ENCODE data around the gene VARS2. TPM values are rescaled to one million over a fixed set of nuclear protein-coding genes. Genes with fewer than 3 reads are reported as not detected.

Gene VARS2
- total RNA-seq, 1 experiment from 2014 or later = 39.8 TPM

DNA sequence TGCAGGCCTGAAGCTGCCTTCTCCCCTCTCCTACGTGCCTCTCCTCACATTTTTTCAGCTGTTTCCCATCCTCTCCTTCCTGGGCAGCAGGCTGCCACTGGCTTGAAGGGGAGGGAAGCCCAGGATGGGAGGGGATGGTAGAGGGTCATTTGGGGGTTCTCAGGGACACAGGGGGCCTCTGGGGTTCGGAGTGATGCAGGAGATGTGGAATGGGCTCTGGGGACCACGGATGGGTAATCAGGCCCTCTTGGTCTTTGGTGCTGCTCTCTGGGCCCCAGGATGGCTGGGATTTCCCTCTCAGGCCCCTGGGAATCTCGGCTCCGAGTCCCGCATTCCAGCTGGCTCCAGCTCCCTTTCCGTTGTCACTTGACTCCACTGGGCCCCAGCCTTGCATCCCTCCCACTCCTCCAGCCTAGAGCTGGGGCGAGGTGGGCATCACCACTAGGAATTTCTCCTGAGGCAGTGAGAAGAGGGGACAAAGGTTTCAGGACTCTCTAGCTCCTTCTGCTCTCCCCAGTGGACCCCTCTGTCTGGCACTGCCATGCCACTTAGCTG is 31.8 kb upstream of the VARS2 start:
- H2AFZ ChIP-seq (ENCODE audit: low read depth, low read length, poor library complexity, severe bottlenecking) = no peak overlapping the region
- POLR2A ChIA-PET = interaction anchor here (0.6 to 2.2 kb wide), 11 partner anchors 8 to 267 kb away, joined by 3 to 9 read pairs (median 5); partner anchors contain the start of gene IER3

More for the DNA sequence above, 31.8 kb upstream of the VARS2 start:
- ATAC-seq = no peak
- CTCF ChIA-PET = interaction anchor here (0.8 to 3.1 kb wide), 10 partner anchors 24 to 205 kb away, joined by 3 to 16 read pairs (median 3); partner anchors contain the start of gene VARS2
- Histone ChIP-seq H3K4me2 (ENCODE audit: low read length) (peak overlapping the region; percentile 99), H3K4me1 (ENCODE audit: control insufficient read depth in 1 of 2, insufficient read depth in 2 of 2, low read length in 2 of 2) (peaks cover 44 to 65% of the 10 kb centered on the region in 2 experiments), H3K27ac (ENCODE audit: low read depth, low read length) (peak overlapping the region; percentile 99), H3K4me3 (replicated peaks in 1 of 2; ENCODE audit: low read depth in 1 of 2, low read length in 2 of 2) (peak overlapping the region; percentile 83 to 87), H3K36me3 (ENCODE audit: control insufficient read depth in 1 of 2, insufficient read depth in 2 of 2, low read length in 2 of 2) (no peaks in the 10 kb centered on the region), H3K9me3 (ENCODE audit: control insufficient read depth in 1 of 2, insufficient read depth in 1 of 2, low read depth in 1 of 2, low read length in 2 of 2) (no peaks in the 10 kb centered on the region), H3K27me3 (ENCODE audit: insufficient read depth, low read length) (no peaks in the 10 kb centered on the region), H3K9me2 (ENCODE audit: insufficient read depth) (no peaks in the 10 kb centered on the region), H4K20me1 (ENCODE audit: insufficient read depth) (no peaks in the 10 kb centered on the region), H3K79me2 (ENCODE audit: insufficient read depth, low read length) (peaks cover 43% of the 10 kb centered on the region), H3K9ac (ENCODE audit: low read length) (peak overlapping the region; percentile 92)
- DNase-seq (ENCODE audit: low read depth, low spot score) = no peak
- BruUV-seq (replicated peaks) = no TSS peak
- intact Hi-C loops (cut with micrococcal nuclease) = no loop called here
- TF ChIP-seq CEBPB (IDR thresholded peaks at IDR 0.05; ENCODE audit: low read depth) (no peak), POLR2AphosphoS5 (IDR thresholded peaks at IDR 0.05; ENCODE audit: low read depth, low read length) (no peak), EGR1 (IDR thresholded peaks at IDR 0.05; ENCODE audit: low read depth) (no peak), ZFX (IDR thresholded peaks at IDR 0.05) (no peak), CBX3 (IDR thresholded peaks at IDR 0.05; ENCODE audit: low read depth) (no peak), POLR2A (IDR thresholded peaks at IDR 0.05; ENCODE audit: borderline replicate concordance, extremely low read depth, insufficient read depth, insufficient read length) (no peak), RAD21 (IDR thresholded peaks at IDR 0.05; ENCODE audit: low read depth) (no peak), ZNF274 (IDR thresholded peaks at IDR 0.05; ENCODE audit: low read depth, low read length) (no peak), FOSL1 (IDR thresholded peaks at IDR 0.05; ENCODE audit: low read depth) (no peak), SIN3A (IDR thresholded peaks at IDR 0.05; ENCODE audit: low read depth) (no peak), ELF1 (IDR thresholded peaks at IDR 0.05; ENCODE audit: borderline replicate concordance, low read depth) (no peak), EZH2 (IDR thresholded peaks at IDR 0.05) (no peak), SRF (IDR thresholded peaks at IDR 0.05; ENCODE audit: low read depth) (no peak), TCF7L2 (IDR thresholded peaks at IDR 0.05; ENCODE audit: borderline replicate concordance, extremely low read depth, insufficient read depth, insufficient read length) (no peak)
- TF ChIP-seq, protein P1, sequence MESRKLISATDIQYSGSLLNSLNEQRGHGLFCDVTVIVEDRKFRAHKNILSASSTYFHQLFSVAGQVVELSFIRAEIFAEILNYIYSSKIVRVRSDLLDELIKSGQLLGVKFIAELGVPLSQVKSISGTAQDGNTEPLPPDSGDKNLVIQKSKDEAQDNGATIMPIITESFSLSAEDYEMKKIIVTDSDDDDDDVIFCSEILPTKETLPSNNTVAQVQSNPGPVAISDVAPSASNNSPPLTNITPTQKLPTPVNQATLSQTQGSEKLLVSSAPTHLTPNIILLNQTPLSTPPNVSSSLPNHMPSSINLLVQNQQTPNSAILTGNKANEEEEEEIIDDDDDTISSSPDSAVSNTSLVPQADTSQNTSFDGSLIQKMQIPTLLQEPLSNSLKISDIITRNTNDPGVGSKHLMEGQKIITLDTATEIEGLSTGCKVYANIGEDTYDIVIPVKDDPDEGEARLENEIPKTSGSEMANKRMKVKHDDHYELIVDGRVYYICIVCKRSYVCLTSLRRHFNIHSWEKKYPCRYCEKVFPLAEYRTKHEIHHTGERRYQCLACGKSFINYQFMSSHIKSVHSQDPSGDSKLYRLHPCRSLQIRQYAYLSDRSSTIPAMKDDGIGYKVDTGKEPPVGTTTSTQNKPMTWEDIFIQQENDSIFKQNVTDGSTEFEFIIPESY (IDR thresholded peaks at IDR 0.05; ENCODE audit: extremely low read depth, insufficient replicate concordance, low read length) = no peak
- TF ChIP-seq, protein P2, sequence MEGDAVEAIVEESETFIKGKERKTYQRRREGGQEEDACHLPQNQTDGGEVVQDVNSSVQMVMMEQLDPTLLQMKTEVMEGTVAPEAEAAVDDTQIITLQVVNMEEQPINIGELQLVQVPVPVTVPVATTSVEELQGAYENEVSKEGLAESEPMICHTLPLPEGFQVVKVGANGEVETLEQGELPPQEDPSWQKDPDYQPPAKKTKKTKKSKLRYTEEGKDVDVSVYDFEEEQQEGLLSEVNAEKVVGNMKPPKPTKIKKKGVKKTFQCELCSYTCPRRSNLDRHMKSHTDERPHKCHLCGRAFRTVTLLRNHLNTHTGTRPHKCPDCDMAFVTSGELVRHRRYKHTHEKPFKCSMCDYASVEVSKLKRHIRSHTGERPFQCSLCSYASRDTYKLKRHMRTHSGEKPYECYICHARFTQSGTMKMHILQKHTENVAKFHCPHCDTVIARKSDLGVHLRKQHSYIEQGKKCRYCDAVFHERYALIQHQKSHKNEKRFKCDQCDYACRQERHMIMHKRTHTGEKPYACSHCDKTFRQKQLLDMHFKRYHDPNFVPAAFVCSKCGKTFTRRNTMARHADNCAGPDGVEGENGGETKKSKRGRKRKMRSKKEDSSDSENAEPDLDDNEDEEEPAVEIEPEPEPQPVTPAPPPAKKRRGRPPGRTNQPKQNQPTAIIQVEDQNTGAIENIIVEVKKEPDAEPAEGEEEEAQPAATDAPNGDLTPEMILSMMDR (IDR thresholded peaks at IDR 0.05 in 2 of 3, conservative IDR thresholded peaks at IDR 0.05 in 1 of 3; ENCODE audit: borderline replicate concordance in 1 of 3, insufficient read depth in 1 of 3, low read depth in 2 of 3, low read length in 2 of 3) = no peak
- TF ChIP-seq, protein P3, sequence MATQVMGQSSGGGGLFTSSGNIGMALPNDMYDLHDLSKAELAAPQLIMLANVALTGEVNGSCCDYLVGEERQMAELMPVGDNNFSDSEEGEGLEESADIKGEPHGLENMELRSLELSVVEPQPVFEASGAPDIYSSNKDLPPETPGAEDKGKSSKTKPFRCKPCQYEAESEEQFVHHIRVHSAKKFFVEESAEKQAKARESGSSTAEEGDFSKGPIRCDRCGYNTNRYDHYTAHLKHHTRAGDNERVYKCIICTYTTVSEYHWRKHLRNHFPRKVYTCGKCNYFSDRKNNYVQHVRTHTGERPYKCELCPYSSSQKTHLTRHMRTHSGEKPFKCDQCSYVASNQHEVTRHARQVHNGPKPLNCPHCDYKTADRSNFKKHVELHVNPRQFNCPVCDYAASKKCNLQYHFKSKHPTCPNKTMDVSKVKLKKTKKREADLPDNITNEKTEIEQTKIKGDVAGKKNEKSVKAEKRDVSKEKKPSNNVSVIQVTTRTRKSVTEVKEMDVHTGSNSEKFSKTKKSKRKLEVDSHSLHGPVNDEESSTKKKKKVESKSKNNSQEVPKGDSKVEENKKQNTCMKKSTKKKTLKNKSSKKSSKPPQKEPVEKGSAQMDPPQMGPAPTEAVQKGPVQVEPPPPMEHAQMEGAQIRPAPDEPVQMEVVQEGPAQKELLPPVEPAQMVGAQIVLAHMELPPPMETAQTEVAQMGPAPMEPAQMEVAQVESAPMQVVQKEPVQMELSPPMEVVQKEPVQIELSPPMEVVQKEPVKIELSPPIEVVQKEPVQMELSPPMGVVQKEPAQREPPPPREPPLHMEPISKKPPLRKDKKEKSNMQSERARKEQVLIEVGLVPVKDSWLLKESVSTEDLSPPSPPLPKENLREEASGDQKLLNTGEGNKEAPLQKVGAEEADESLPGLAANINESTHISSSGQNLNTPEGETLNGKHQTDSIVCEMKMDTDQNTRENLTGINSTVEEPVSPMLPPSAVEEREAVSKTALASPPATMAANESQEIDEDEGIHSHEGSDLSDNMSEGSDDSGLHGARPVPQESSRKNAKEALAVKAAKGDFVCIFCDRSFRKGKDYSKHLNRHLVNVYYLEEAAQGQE (IDR thresholded peaks at IDR 0.05; ENCODE audit: low read depth) = no peak
- TF ChIP-seq, protein P4, sequence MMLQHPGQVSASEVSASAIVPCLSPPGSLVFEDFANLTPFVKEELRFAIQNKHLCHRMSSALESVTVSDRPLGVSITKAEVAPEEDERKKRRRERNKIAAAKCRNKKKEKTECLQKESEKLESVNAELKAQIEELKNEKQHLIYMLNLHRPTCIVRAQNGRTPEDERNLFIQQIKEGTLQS (IDR thresholded peaks at IDR 0.05) = no peak
- RAD21 ChIA-PET (ENCODE audit: low non-redundant PET in 1 of 2, low total read pairs in 2 of 2, uncharacterized antibody in 2 of 2, unreplicated experiment in 2 of 2) = interaction anchor here in 1 of 2 experiments (0.8 to 1.1 kb wide), 2 partner anchors 32 to 54 kb away, joined by 3 read pairs; partner anchors contain the start of gene VARS2
